Testis (tissue), 3 donors: ENCODE results near the gene ZFP37. TPM values are rescaled to one million over a fixed set of nuclear protein-coding genes. Genes with fewer than 3 reads are reported as not detected.

ENCODE experiments used
- DNase-seq: peaks from one replicate; pipeline ENCODE4 v3.0.0-alpha.2; 2019
- H3K27ac ChIP-seq, 2 donors: fragments of 200-600 bp; sonication (generic); one replicate each; pipeline ENCODE4 v1.5.1; 2019
- H3K27me3 ChIP-seq: fragments of 200-600 bp; sonication (generic); one replicate; pipeline ENCODE4 v1.5.1; 2019
- H3K36me3 ChIP-seq: fragments of 200-600 bp; sonication (generic); one replicate; pipeline ENCODE4 v1.5.1; 2017; ENCODE audit warnings: low read depth; ENCODE audit errors: missing control alignments
- H3K4me1 ChIP-seq: fragments of 200-600 bp; sonication (generic); one replicate; pipeline ENCODE4 v1.5.1; 2019
- H3K4me3 ChIP-seq, 2 donors: fragments of 200-600 bp; sonication (generic); one replicate each; pipeline ENCODE4 v1.5.1; 2017 to 2019
- H3K9me3 ChIP-seq: fragments of 200-600 bp; sonication (generic); one replicate; pipeline ENCODE4 v1.5.1; 2017
- CTCF ChIP-seq, 3 experiments: fragments of 450-650 bp in 2 of 3; fragments of 200-600 bp in 1 of 3; sonication (generic) in 1 of 3; IDR thresholded peaks; one replicate each; pipeline ENCODE4 v1.5.1; 2016 to 2019; ENCODE audit warnings: antibody characterized with exemption in 3 of 3, mild to moderate bottlenecking in 2 of 3, moderate library complexity in 1 of 3
- POLR2A ChIP-seq: fragments of 450-650 bp; IDR thresholded peaks from one replicate; pipeline ENCODE4 v1.6.1; 2017; ENCODE audit warnings: antibody characterized with exemption, mild to moderate bottlenecking, moderate library complexity
- WGBS, 2 donors: methylation state at CpG; one replicate each; pipeline ENCODE4 v1.1.5; 2018; 5-methylcytosine and 5-hydroxymethylcytosine counted together
- intact Hi-C: fragments of 100-400 bp; cut with DNase I; formaldehyde crosslinking; loops from one replicate; pipeline ENCODE4 v1.15.1; 2023; ENCODE audit warnings: low total_unique reads
- polyA plus RNA-seq: library from polyadenylated mRNA; stranded (reverse); fragments of 350-450 nt; fragmentation: Illumina TruSeq; extraction: RNeasy Lipid Tissue Mini Kit (QIAGEN cat#74804); gene quantifications from one replicate; pipeline ENCODE4 v1.2.3, GENCODE V29; 2014; ENCODE audit warnings: low read depth, low replicate concordance; ENCODE audit not compliant: insufficient read depth
- total RNA-seq, 2 donors: library from RNA; depleted of rRNA; stranded (reverse); fragments of >200 nt; gene quantifications; one replicate each; pipeline ENCODE4 v1.2.3, GENCODE V29; 2016

ZFP37 gene
- total and polyA plus RNA-seq, 3 donors from 2014 or later: 1.3 to 3.5 (median 3.4) TPM

- no peaks in the 10 kb centered on the region for H3K27me3 ChIP-seq
- no peak overlapping the region for H3K4me3 ChIP-seq
- TF ChIP-seq POLR2A (no peak), CTCF (IDR thresholded peaks at IDR 0.05) (no peak)
- DNase-seq: no peak
- 93 to 96% methylated on average over 3 of the region's 3 CpGs for WGBS, 2 donors
- no peaks in the 10 kb centered on the region for H3K9me3 ChIP-seq
- intact Hi-C loops: no loop called here
- H3K27ac ChIP-seq: no peak overlapping the region
- H3K36me3 ChIP-seq: no peaks in the 10 kb centered on the region
- H3K4me1 ChIP-seq: no peaks in the 10 kb centered on the region
These were observed 38.3 kb downstream of the ZFP37 start for GRCh38 chr9:113018247-113018646.

GRCh38 chr9:113012492-113012891 lies 44.0 kb downstream of the ZFP37 start:
- Histone ChIP-seq H3K4me1 (no peaks in the 10 kb centered on the region), H3K4me3 (peak overlapping the region; percentile 47 to 65), H3K36me3 (no peaks in the 10 kb centered on the region), H3K27ac (no peak overlapping the region), H3K27me3 (no peaks in the 10 kb centered on the region), H3K9me3 (no peaks in the 10 kb centered on the region)
- WGBS, 2 donors: 11 to 16% methylated on average over 9 of the region's 9 CpGs
- no peak for DNase-seq
- TF ChIP-seq CTCF (IDR thresholded peaks at IDR 0.05): no peak
- TF ChIP-seq POLR2A: no peak
- intact Hi-C loops: no loop called here

- TF ChIP-seq POLR2A: no peak
- TF ChIP-seq CTCF (IDR thresholded peaks at IDR 0.05): peak in 1 of 3 experiments; percentile 5
- DNase-seq: peak; percentile 87
These were observed 44.6 kb downstream of the ZFP37 start, which contains the start of gene ZNF883 for GRCh38 chr9:113011911-113012381. TSS of gene ZNF883 (minus strand) at chr9:113012192.

GRCh38 chr9:113005777-113006176 lies 50.7 kb downstream of the ZFP37 start:
- Histone ChIP-seq H3K27me3 (no peaks in the 10 kb centered on the region), H3K27ac (no peak overlapping the region), H3K4me3 (no peak overlapping the region), H3K9me3 (no peaks in the 10 kb centered on the region), H3K4me1 (no peaks in the 10 kb centered on the region), H3K36me3 (no peaks in the 10 kb centered on the region)
- TF ChIP-seq POLR2A (no peak), CTCF (IDR thresholded peaks at IDR 0.05) (no peak)
- no peak for DNase-seq
- 71 to 88% methylated on average over 1 of the region's 1 CpG for WGBS, 2 donors
- intact Hi-C loops: no loop called here

More at GRCh38 chr9:113011911-113012381, 44.6 kb downstream of the ZFP37 start, which contains the start of gene ZNF883:
- Histone ChIP-seq H3K27me3 (no peaks in the 10 kb centered on the region), H3K9me3 (no peaks in the 10 kb centered on the region), H3K4me3 (peak within 1 kb of the TSS; percentile 47 to 65), H3K36me3 (no peaks in the 10 kb centered on the region), H3K27ac (no peak within 1 kb of the TSS), H3K4me1 (no peaks in the 10 kb centered on the region)
- intact Hi-C loops: no loop called here
- 1 to 3% methylated on average over 26 to 30 of the region's 30 CpGs for WGBS, 2 donors
